ENCODE results near the gene CAST. TPM values are rescaled to one million over a fixed set of nuclear protein-coding genes. Genes with fewer than 3 reads are reported as not detected.

Gene CAST
- total RNA-seq, 1 experiment from 2014 or later, result 52.3 TPM

DNA sequence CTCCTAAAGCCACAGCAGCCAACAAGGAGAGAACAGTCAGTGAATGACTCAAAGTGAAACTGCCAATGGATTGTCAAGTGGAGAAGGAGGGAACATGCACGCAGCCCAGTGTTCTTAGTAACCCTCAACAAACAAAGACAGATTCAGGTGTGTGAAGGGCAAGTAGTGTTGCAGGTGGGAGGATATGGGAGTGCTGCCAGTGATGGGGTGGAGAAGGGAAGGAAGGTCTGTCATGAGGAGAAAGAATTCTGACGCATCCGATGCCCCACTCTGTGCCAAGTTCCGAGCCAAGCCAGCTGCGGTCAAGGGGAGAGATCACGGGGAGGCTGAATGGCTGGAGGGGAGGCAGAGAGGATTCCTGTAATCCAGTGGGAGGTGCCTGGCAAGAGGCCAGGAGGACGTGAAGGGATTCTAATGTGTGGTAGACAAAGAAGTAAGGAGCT lies 56.5 kb downstream of the CAST start:
- Histone ChIP-seq H4K20me1 (ENCODE audit: control insufficient read depth, insufficient read depth, insufficient read length) (no peaks in the 10 kb centered on the region), H2BK20ac (ENCODE audit: low read depth, low read length, poor library complexity, severe bottlenecking) (no peak overlapping the region), H2AFZ (ENCODE audit: low read length) (no peak overlapping the region), H3T11ph (ENCODE audit: low read length) (no peak overlapping the region), H3K27ac (ENCODE audit: insufficient read length, low read depth, low read length) (no peak overlapping the region), H3K9ac (ENCODE audit: extremely low read depth, insufficient read length, low read length) (no peak overlapping the region), H3K23ac (ENCODE audit: insufficient read length, low read depth, low read length) (no peak overlapping the region), H3K23me2 (ENCODE audit: insufficient read length, low read depth, low read length, poor library complexity, severe bottlenecking) (no peaks in the 10 kb centered on the region), H2BK120ac (ENCODE audit: low read depth, low read length, poor library complexity, severe bottlenecking) (no peak overlapping the region), H3K56ac (ENCODE audit: insufficient read length, low read depth, low read length) (no peak overlapping the region), H3K27me3 (ENCODE audit: insufficient read depth, low read length) (no peaks in the 10 kb centered on the region), H2AK5ac (ENCODE audit: insufficient read length, low read length) (no peak overlapping the region), H3K9me3 (ENCODE audit: control insufficient read depth, low read depth, low read length) (no peaks in the 10 kb centered on the region), H3K4me2 (ENCODE audit: insufficient read depth, insufficient read length, low read length) (no peak overlapping the region), H2BK5ac (ENCODE audit: insufficient read length, low read length) (no peak overlapping the region), H2BK15ac (ENCODE audit: low read depth, low read length) (no peak overlapping the region), H4K8ac (replicated peaks; ENCODE audit: insufficient read length, low read depth, low read length) (no peak overlapping the region), H4K91ac (ENCODE audit: insufficient read length, low read depth, low read length) (no peak overlapping the region), H3K79me2 (ENCODE audit: insufficient read depth, low read length) (no peaks in the 10 kb centered on the region), H3K4ac (ENCODE audit: low read depth, low read length) (no peak overlapping the region), H3K14ac (ENCODE audit: insufficient read depth, low read length) (no peak overlapping the region), H3K4me1 (ENCODE audit: insufficient read depth, low read length) (no peaks in the 10 kb centered on the region), H4K5ac (ENCODE audit: insufficient read length, low read depth, low read length) (no peak overlapping the region), H2BK12ac (ENCODE audit: insufficient read length, low read depth, low read length) (no peak overlapping the region), H3K79me1 (ENCODE audit: insufficient read depth, low read depth, low read length, poor library complexity, severe bottlenecking) (no peaks in the 10 kb centered on the region), H3K18ac (ENCODE audit: insufficient read length, low read depth, low read length) (no peak overlapping the region)
- Mint-ChIP-seq H3K36me3 (ENCODE audit: insufficient read depth in 1 of 3, low read depth in 3 of 3) (no peaks in the 10 kb centered on the region), H3K9me3 (no peaks in the 10 kb centered on the region), H3K4me3 (no peak overlapping the region), H3K27ac (no peak overlapping the region; a peak in 2 of 7 replicates), H3K4me1 (peaks cover 17% of the 10 kb centered on the region in 2 experiments), H3K27me3 (ENCODE audit: low read depth) (no peaks in the 10 kb centered on the region)
- TF ChIP-seq, protein P1, sequence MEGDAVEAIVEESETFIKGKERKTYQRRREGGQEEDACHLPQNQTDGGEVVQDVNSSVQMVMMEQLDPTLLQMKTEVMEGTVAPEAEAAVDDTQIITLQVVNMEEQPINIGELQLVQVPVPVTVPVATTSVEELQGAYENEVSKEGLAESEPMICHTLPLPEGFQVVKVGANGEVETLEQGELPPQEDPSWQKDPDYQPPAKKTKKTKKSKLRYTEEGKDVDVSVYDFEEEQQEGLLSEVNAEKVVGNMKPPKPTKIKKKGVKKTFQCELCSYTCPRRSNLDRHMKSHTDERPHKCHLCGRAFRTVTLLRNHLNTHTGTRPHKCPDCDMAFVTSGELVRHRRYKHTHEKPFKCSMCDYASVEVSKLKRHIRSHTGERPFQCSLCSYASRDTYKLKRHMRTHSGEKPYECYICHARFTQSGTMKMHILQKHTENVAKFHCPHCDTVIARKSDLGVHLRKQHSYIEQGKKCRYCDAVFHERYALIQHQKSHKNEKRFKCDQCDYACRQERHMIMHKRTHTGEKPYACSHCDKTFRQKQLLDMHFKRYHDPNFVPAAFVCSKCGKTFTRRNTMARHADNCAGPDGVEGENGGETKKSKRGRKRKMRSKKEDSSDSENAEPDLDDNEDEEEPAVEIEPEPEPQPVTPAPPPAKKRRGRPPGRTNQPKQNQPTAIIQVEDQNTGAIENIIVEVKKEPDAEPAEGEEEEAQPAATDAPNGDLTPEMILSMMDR (conservative IDR thresholded peaks at IDR 0.05), result no peak
- WGBS (ENCODE audit: extremely low coverage, insufficient read length, low lambda C conversion rate), result no CpG with 5 or more reads among the region's 7 CpGs
- DNase-seq, result no peak

Data from H9 (cell line).